GM12892 (cell line): ENCODE data around the gene TGM6.

Experiments
- DNase-seq: peaks from one replicate; pipeline ENCODE4 v3.0.0; 2011; ENCODE audit not compliant: insufficient read length
- FAIRE-seq: peaks from 2 replicates; lab custom pipeline; 2011; peaks lifted over from hg19 to GRCh38; lab: Jason Lieb, UNC
- POLR2A ChIP-seq: IDR thresholded peaks from 2 replicates; pipeline ENCODE4 v1.6.1; 2011; ENCODE audit warnings: low read depth, low read length, control low read depth
- POLR2AphosphoS5 ChIP-seq: IDR thresholded peaks from 2 replicates; pipeline ENCODE4 v1.6.1; 2011; ENCODE audit warnings: low read depth, low read length, control low read depth
- TAF1 ChIP-seq: IDR thresholded peaks from 2 replicates; pipeline ENCODE4 v1.6.1; 2011; ENCODE audit warnings: low read depth, mild to moderate bottlenecking, control low read depth, low read length, borderline replicate concordance

The TGM6 gene

GRCh38 chr20:2365091-2365490 is 15.6 kb upstream of the TGM6 start:
- TF ChIP-seq POLR2AphosphoS5: no peak
- no peak for TF ChIP-seq TAF1
- no peak for TF ChIP-seq POLR2A
- DNase-seq (no peak), FAIRE-seq (no peak)

- TF ChIP-seq POLR2AphosphoS5: no peak
- no peak for TF ChIP-seq TAF1
- no peak for TF ChIP-seq POLR2A
- DNase-seq: no peak
- no peak for FAIRE-seq
Observed at GRCh38 chr20:2365666-2366065, 15.0 kb upstream of the TGM6 start.

GRCh38 chr20:2368621-2369020 is 12.1 kb upstream of the TGM6 start:
- no peak for DNase-seq
- no peak for FAIRE-seq
- TF ChIP-seq TAF1: no peak
- TF ChIP-seq POLR2AphosphoS5: no peak
- no peak for TF ChIP-seq POLR2A

- no peak for TF ChIP-seq POLR2AphosphoS5
- TF ChIP-seq POLR2A: no peak
- no peak for TF ChIP-seq TAF1
- FAIRE-seq (no peak), DNase-seq (no peak)
Observed at GRCh38 chr20:2373098-2373497, 7.6 kb upstream of the TGM6 start.

- TF ChIP-seq POLR2A: no peak
- TF ChIP-seq POLR2AphosphoS5: no peak
- no peak for TF ChIP-seq TAF1
- DNase-seq: no peak
- no peak for FAIRE-seq
Observed at GRCh38 chr20:2374346-2375125, 6.2 kb upstream of the TGM6 start.

GRCh38 chr20:2378893-2379292 is 1.8 kb upstream of the TGM6 start:
- no peak for DNase-seq
- no peak for FAIRE-seq
- no peak for TF ChIP-seq POLR2A
- no peak for TF ChIP-seq POLR2AphosphoS5
- TF ChIP-seq TAF1: no peak

- FAIRE-seq: no peak
- no peak for DNase-seq
- TF ChIP-seq TAF1 (no peak), POLR2AphosphoS5 (no peak), POLR2A (no peak)
Observed at GRCh38 chr20:2379511-2380229, 1.0 kb upstream of the TGM6 start.

GRCh38 chr20:2381303-2381702 is 602 bp downstream of the TGM6 start:
- DNase-seq (no peak), FAIRE-seq (no peak)
- no peak for TF ChIP-seq POLR2AphosphoS5
- no peak for TF ChIP-seq POLR2A
- no peak for TF ChIP-seq TAF1

GRCh38 chr20:2382833-2383232 is 2.1 kb downstream of the TGM6 start:
- no peak for TF ChIP-seq POLR2AphosphoS5
- no peak for TF ChIP-seq TAF1
- TF ChIP-seq POLR2A: no peak
- DNase-seq: no peak
- no peak for FAIRE-seq

GRCh38 chr20:2385026-2385425 is 4.3 kb downstream of the TGM6 start:
- DNase-seq (no peak), FAIRE-seq (no peak)
- no peak for TF ChIP-seq TAF1
- no peak for TF ChIP-seq POLR2A
- TF ChIP-seq POLR2AphosphoS5: no peak

- no peak for TF ChIP-seq TAF1
- TF ChIP-seq POLR2AphosphoS5: no peak
- no peak for TF ChIP-seq POLR2A
- DNase-seq (no peak), FAIRE-seq (no peak)
Observed at GRCh38 chr20:2385496-2385895, 4.8 kb downstream of the TGM6 start.

- DNase-seq (no peak), FAIRE-seq (no peak)
- TF ChIP-seq POLR2A: no peak
- TF ChIP-seq TAF1: no peak
Observed at GRCh38 chr20:2386516-2387179, 5.9 kb downstream of the TGM6 start.

GRCh38 chr20:2387180-2387577 is 6.5 kb downstream of the TGM6 start:
- FAIRE-seq (peak; percentile 83), DNase-seq (peak; percentile 27)
- TF ChIP-seq TAF1 (no peak), POLR2AphosphoS5 (no peak), POLR2A (no peak)
